ENCODE measurements around the gene PJVK.
"Not testable (repeated sequence)": the region's sequence is repeated elsewhere in the genome, so short reads cannot be mapped to it uniquely, and the experiment has no call there.

PJVK gene

GRCh38 chr2:178441426-178441825 lies 9.8 kb upstream of the PJVK start:
- Histone ChIP-seq H3K4me3 (ENCODE audit: low read length) (no peak overlapping the region), H3K36me3 (ENCODE audit: control insufficient read depth, insufficient read depth, low read length, severe bottlenecking) (peaks cover 90% of the 10 kb centered on the region), H3K27me3 (replicated peaks; ENCODE audit: control insufficient read depth, insufficient read depth, low read length) (no peaks in the 10 kb centered on the region), H3K9me3 (ENCODE audit: control insufficient read depth, low read length) (no peaks in the 10 kb centered on the region), H3K9ac (ENCODE audit: low read length) (no peak overlapping the region), H3K4me1 (ENCODE audit: control insufficient read depth, insufficient read depth, low read length) (peaks cover 8% of the 10 kb centered on the region)
- DNase-seq (ENCODE audit: low read depth), result no peak

- peak; percentile 10 for DNase-seq (ENCODE audit: low read depth)
- peak overlapping the region; percentile 97 for H3K9ac ChIP-seq (ENCODE audit: low read length)
- H3K9me3 ChIP-seq (ENCODE audit: control insufficient read depth, low read length), result no peaks in the 10 kb centered on the region
- peaks cover 18% of the 10 kb centered on the region for H3K4me1 ChIP-seq (ENCODE audit: control insufficient read depth, insufficient read depth, low read length)
- H3K36me3 ChIP-seq (ENCODE audit: control insufficient read depth, insufficient read depth, low read length, severe bottlenecking), result peaks cover 41% of the 10 kb centered on the region
- H3K4me3 ChIP-seq (ENCODE audit: low read length), result peak overlapping the region; percentile 90
- no peaks in the 10 kb centered on the region for H3K27me3 ChIP-seq (replicated peaks; ENCODE audit: control insufficient read depth, insufficient read depth, low read length)
These were observed 2.1 kb upstream of the PJVK start for GRCh38 chr2:178448968-178449661.

GRCh38 chr2:178449700-178450523 lies 1.3 kb upstream of the PJVK start:
- peak overlapping the region; percentile 97 for H3K9ac ChIP-seq (ENCODE audit: low read length)
- H3K4me3 ChIP-seq (ENCODE audit: low read length), result peak overlapping the region; percentile 90
- DNase-seq (ENCODE audit: low read depth), result peak; percentile 30
- no peaks in the 10 kb centered on the region for H3K9me3 ChIP-seq (ENCODE audit: control insufficient read depth, low read length)
- H3K27me3 ChIP-seq (replicated peaks; ENCODE audit: control insufficient read depth, insufficient read depth, low read length), result no peaks in the 10 kb centered on the region
- H3K4me1 ChIP-seq (ENCODE audit: control insufficient read depth, insufficient read depth, low read length), result peaks cover 18% of the 10 kb centered on the region
- H3K36me3 ChIP-seq (ENCODE audit: control insufficient read depth, insufficient read depth, low read length, severe bottlenecking), result peaks cover 33% of the 10 kb centered on the region

- Histone ChIP-seq H3K36me3 (ENCODE audit: control insufficient read depth, insufficient read depth, low read length, severe bottlenecking) (peaks cover 27% of the 10 kb centered on the region), H3K4me3 (ENCODE audit: low read length) (peak overlapping the region; percentile 90), H3K27me3 (replicated peaks; ENCODE audit: control insufficient read depth, insufficient read depth, low read length) (no peaks in the 10 kb centered on the region), H3K9ac (ENCODE audit: low read length) (peak overlapping the region; percentile 97), H3K9me3 (ENCODE audit: control insufficient read depth, low read length) (no peaks in the 10 kb centered on the region), H3K4me1 (ENCODE audit: control insufficient read depth, insufficient read depth, low read length) (peaks cover 18% of the 10 kb centered on the region)
- no peak for DNase-seq (ENCODE audit: low read depth)
These were observed 729 bp upstream of the PJVK start for GRCh38 chr2:178450524-178450773.

GRCh38 chr2:178452334-178452733 lies 1.2 kb downstream of the PJVK start:
- Histone ChIP-seq H3K36me3 (ENCODE audit: control insufficient read depth, insufficient read depth, low read length, severe bottlenecking) (peaks cover 12% of the 10 kb centered on the region), H3K4me3 (ENCODE audit: low read length) (no peak overlapping the region), H3K4me1 (ENCODE audit: control insufficient read depth, insufficient read depth, low read length) (peaks cover 18% of the 10 kb centered on the region), H3K9me3 (ENCODE audit: control insufficient read depth, low read length) (no peaks in the 10 kb centered on the region), H3K9ac (ENCODE audit: low read length) (no peak overlapping the region), H3K27me3 (replicated peaks; ENCODE audit: control insufficient read depth, insufficient read depth, low read length) (no peaks in the 10 kb centered on the region)
- DNase-seq (ENCODE audit: low read depth), result no peak

GRCh38 chr2:178452870-178453269 lies 1.7 kb downstream of the PJVK start:
- no peak overlapping the region for H3K4me3 ChIP-seq (ENCODE audit: low read length)
- no peaks in the 10 kb centered on the region for H3K27me3 ChIP-seq (replicated peaks; ENCODE audit: control insufficient read depth, insufficient read depth, low read length)
- peaks cover 18% of the 10 kb centered on the region for H3K4me1 ChIP-seq (ENCODE audit: control insufficient read depth, insufficient read depth, low read length)
- no peaks in the 10 kb centered on the region for H3K9me3 ChIP-seq (ENCODE audit: control insufficient read depth, low read length)
- no peak for DNase-seq (ENCODE audit: low read depth)
- H3K36me3 ChIP-seq (ENCODE audit: control insufficient read depth, insufficient read depth, low read length, severe bottlenecking), result peaks cover 8% of the 10 kb centered on the region
- H3K9ac ChIP-seq (ENCODE audit: low read length), result no peak overlapping the region

- no peaks in the 10 kb centered on the region for H3K27me3 ChIP-seq (replicated peaks; ENCODE audit: control insufficient read depth, insufficient read depth, low read length)
These were observed 4.8 kb downstream of the PJVK start for GRCh38 chr2:178455947-178456346.

GRCh38 chr2:178457390-178457886 lies 6.3 kb downstream of the PJVK start:
- no peaks in the 10 kb centered on the region for H3K36me3 ChIP-seq (ENCODE audit: control insufficient read depth, insufficient read depth, low read length, severe bottlenecking)
- no peak overlapping the region for H3K4me3 ChIP-seq (ENCODE audit: low read length)
- no peak for DNase-seq (ENCODE audit: low read depth)
- H3K27me3 ChIP-seq (replicated peaks; ENCODE audit: control insufficient read depth, insufficient read depth, low read length), result no peaks in the 10 kb centered on the region
- H3K4me1 ChIP-seq (ENCODE audit: control insufficient read depth, insufficient read depth, low read length), result no peaks in the 10 kb centered on the region
- H3K9me3 ChIP-seq (ENCODE audit: control insufficient read depth, low read length), result no peaks in the 10 kb centered on the region
- no peak overlapping the region for H3K9ac ChIP-seq (ENCODE audit: low read length)

More at GRCh38 chr2:178455947-178456346, 4.8 kb downstream of the PJVK start:
- Histone ChIP-seq H3K36me3 (ENCODE audit: control insufficient read depth, insufficient read depth, low read length, severe bottlenecking) (no peaks in the 10 kb centered on the region), H3K9me3 (ENCODE audit: control insufficient read depth, low read length) (no peaks in the 10 kb centered on the region), H3K9ac (ENCODE audit: low read length) (no peak overlapping the region), H3K4me3 (ENCODE audit: low read length) (no peak overlapping the region), H3K4me1 (ENCODE audit: control insufficient read depth, insufficient read depth, low read length) (peaks cover 5% of the 10 kb centered on the region)
- DNase-seq (ENCODE audit: low read depth), result no peak

GRCh38 chr2:178469219-178469849 lies 18.2 kb downstream of the PJVK start:
- H3K36me3 ChIP-seq (ENCODE audit: control insufficient read depth, insufficient read depth, low read length, severe bottlenecking), result peaks cover 6% of the 10 kb centered on the region

GRCh38 chr2:178471313-178471712 lies 20.1 kb downstream of the PJVK start:
- not testable (repeated sequence) for H3K4me1 ChIP-seq (ENCODE audit: control insufficient read depth, insufficient read depth, low read length); H3K36me3 ChIP-seq (ENCODE audit: control insufficient read depth, insufficient read depth, low read length, severe bottlenecking); H3K4me3 ChIP-seq (ENCODE audit: low read length); H3K9ac ChIP-seq (ENCODE audit: low read length); H3K9me3 ChIP-seq (ENCODE audit: control insufficient read depth, low read length); H3K27me3 ChIP-seq (replicated peaks; ENCODE audit: control insufficient read depth, insufficient read depth, low read length); DNase-seq (ENCODE audit: low read depth)

More at GRCh38 chr2:178469219-178469849, 18.2 kb downstream of the PJVK start:
- H3K4me1 ChIP-seq (ENCODE audit: control insufficient read depth, insufficient read depth, low read length), result peaks cover 3% of the 10 kb centered on the region
- no peaks in the 10 kb centered on the region for H3K27me3 ChIP-seq (replicated peaks; ENCODE audit: control insufficient read depth, insufficient read depth, low read length)
- DNase-seq (ENCODE audit: low read depth), result no peak
- no peak overlapping the region for H3K4me3 ChIP-seq (ENCODE audit: low read length)
- H3K9me3 ChIP-seq (ENCODE audit: control insufficient read depth, low read length), result no peaks in the 10 kb centered on the region
- H3K9ac ChIP-seq (ENCODE audit: low read length), result no peak overlapping the region

GRCh38 chr2:178473373-178473772 lies 22.2 kb downstream of the PJVK start:
- DNase-seq (ENCODE audit: low read depth), result no peak
- no peak overlapping the region for H3K9ac ChIP-seq (ENCODE audit: low read length)
- no peaks in the 10 kb centered on the region for H3K9me3 ChIP-seq (ENCODE audit: control insufficient read depth, low read length)
- no peaks in the 10 kb centered on the region for H3K36me3 ChIP-seq (ENCODE audit: control insufficient read depth, insufficient read depth, low read length, severe bottlenecking)
- peaks cover 7% of the 10 kb centered on the region for H3K4me1 ChIP-seq (ENCODE audit: control insufficient read depth, insufficient read depth, low read length)
- no peak overlapping the region for H3K4me3 ChIP-seq (ENCODE audit: low read length)
- no peaks in the 10 kb centered on the region for H3K27me3 ChIP-seq (replicated peaks; ENCODE audit: control insufficient read depth, insufficient read depth, low read length)
